Measurements from ENCODE around the gene TECPR2. TPM values are rescaled to one million over a fixed set of nuclear protein-coding genes. Genes with fewer than 3 reads are reported as not detected.

TECPR2 gene
- total and polyA plus RNA-seq, 2 of the 13 experiments (the other 11 are each of a cell fraction or from before 2014, with no cell fraction given): 3.5 to 5.7 TPM

DNA sequence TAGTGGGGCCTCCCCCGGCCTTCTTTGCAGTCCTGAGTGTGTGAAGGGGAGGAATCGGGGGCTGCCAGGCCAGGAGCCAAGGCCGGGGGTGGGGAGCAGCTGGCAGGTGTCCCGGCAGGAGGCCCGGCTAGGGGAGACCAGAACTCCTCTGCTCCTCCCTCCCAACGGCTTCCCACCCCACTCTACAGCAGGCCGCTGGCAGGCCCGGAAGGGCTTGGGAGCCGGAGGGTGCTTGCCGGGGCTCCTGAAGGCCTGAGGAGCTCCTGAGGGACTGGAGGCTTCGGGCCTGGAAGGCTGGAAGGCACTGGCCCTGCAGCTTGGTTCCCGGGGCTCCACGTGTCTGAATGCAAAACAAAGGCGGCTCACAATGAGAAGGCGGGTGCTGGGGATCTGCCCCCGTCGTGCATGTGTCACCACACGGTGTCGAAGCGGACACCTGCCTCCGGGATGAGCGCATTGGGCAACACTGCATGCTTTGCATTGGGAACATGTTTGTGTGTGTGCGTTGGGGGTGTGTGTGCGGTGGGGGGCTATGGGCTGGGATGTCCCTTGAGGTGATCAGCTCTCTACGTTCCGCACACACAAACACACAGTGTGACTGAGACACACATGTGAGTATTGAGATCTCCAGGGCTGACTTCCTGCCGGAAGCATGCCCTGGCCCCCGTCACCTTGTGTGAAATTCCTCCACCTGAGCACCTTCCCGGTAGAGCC is 177.7 kb downstream of the TECPR2 start (continued):
- TF ChIP-seq, protein P1, sequence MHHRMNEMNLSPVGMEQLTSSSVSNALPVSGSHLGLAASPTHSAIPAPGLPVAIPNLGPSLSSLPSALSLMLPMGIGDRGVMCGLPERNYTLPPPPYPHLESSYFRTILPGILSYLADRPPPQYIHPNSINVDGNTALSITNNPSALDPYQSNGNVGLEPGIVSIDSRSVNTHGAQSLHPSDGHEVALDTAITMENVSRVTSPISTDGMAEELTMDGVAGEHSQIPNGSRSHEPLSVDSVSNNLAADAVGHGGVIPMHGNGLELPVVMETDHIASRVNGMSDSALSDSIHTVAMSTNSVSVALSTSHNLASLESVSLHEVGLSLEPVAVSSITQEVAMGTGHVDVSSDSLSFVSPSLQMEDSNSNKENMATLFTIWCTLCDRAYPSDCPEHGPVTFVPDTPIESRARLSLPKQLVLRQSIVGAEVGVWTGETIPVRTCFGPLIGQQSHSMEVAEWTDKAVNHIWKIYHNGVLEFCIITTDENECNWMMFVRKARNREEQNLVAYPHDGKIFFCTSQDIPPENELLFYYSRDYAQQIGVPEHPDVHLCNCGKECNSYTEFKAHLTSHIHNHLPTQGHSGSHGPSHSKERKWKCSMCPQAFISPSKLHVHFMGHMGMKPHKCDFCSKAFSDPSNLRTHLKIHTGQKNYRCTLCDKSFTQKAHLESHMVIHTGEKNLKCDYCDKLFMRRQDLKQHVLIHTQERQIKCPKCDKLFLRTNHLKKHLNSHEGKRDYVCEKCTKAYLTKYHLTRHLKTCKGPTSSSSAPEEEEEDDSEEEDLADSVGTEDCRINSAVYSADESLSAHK (CRISPR knock-in tag; IDR thresholded peaks at IDR 0.05; ENCODE audit: borderline replicate concordance): no peak
- TF ChIP-seq, protein P2, sequence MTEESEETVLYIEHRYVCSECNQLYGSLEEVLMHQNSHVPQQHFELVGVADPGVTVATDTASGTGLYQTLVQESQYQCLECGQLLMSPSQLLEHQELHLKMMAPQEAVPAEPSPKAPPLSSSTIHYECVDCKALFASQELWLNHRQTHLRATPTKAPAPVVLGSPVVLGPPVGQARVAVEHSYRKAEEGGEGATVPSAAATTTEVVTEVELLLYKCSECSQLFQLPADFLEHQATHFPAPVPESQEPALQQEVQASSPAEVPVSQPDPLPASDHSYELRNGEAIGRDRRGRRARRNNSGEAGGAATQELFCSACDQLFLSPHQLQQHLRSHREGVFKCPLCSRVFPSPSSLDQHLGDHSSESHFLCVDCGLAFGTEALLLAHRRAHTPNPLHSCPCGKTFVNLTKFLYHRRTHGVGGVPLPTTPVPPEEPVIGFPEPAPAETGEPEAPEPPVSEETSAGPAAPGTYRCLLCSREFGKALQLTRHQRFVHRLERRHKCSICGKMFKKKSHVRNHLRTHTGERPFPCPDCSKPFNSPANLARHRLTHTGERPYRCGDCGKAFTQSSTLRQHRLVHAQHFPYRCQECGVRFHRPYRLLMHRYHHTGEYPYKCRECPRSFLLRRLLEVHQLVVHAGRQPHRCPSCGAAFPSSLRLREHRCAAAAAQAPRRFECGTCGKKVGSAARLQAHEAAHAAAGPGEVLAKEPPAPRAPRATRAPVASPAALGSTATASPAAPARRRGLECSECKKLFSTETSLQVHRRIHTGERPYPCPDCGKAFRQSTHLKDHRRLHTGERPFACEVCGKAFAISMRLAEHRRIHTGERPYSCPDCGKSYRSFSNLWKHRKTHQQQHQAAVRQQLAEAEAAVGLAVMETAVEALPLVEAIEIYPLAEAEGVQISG (CRISPR knock-in tag; IDR thresholded peaks at IDR 0.05): peak; percentile 22; the same call in 1 of the 2 replicates
- TF ChIP-seq ISL2 (CRISPR knock-in tag; IDR thresholded peaks at IDR 0.05) (no peak), GATAD1 (CRISPR knock-in tag; IDR thresholded peaks at IDR 0.05) (0 out of 2 replicates have a peak, but pooled peaks have one; percentile 42), TCF12 (IDR thresholded peaks at IDR 0.05) (no peak), TCF12 (CRISPR knock-in tag; IDR thresholded peaks at IDR 0.05) (peak; percentile 11; the same call in 1 of the 2 replicates), ZNF17 (CRISPR knock-in tag; IDR thresholded peaks at IDR 0.05) (no peak), TEAD2 (CRISPR knock-in tag; IDR thresholded peaks at IDR 0.05) (no peak), KDM4B (CRISPR knock-in tag; IDR thresholded peaks at IDR 0.05) (no peak), SUZ12 (IDR thresholded peaks at IDR 0.05; ENCODE audit: low read depth, low read length) (no peak), SOX5 (CRISPR knock-in tag; IDR thresholded peaks at IDR 0.05; ENCODE audit: borderline replicate concordance) (peak; percentile 90), SYNCRIP (IDR thresholded peaks at IDR 0.05; ENCODE audit: insufficient read depth, low read depth, low read length) (no peak), NRL (CRISPR knock-in tag; IDR thresholded peaks at IDR 0.05; ENCODE audit: borderline replicate concordance) (no peak), POLR2G (IDR thresholded peaks at IDR 0.05; ENCODE audit: low read depth, low read length) (peak; percentile 34), ELF1 (CRISPR knock-in tag; IDR thresholded peaks at IDR 0.05) (0 out of 2 replicates have a peak, but pooled peaks have one; percentile 40), RAD51 (IDR thresholded peaks at IDR 0.05; ENCODE audit: borderline replicate concordance) (no peak)
- TF ChIP-seq, protein P3, sequence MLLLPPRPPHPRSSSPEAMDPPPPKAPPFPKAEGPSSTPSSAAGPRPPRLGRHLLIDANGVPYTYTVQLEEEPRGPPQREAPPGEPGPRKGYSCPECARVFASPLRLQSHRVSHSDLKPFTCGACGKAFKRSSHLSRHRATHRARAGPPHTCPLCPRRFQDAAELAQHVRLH (CRISPR knock-in tag; IDR thresholded peaks at IDR 0.05; ENCODE audit: borderline replicate concordance, low read depth): peak; percentile 38; the same call in 1 of the 2 replicates
- TF ChIP-seq, protein P4, sequence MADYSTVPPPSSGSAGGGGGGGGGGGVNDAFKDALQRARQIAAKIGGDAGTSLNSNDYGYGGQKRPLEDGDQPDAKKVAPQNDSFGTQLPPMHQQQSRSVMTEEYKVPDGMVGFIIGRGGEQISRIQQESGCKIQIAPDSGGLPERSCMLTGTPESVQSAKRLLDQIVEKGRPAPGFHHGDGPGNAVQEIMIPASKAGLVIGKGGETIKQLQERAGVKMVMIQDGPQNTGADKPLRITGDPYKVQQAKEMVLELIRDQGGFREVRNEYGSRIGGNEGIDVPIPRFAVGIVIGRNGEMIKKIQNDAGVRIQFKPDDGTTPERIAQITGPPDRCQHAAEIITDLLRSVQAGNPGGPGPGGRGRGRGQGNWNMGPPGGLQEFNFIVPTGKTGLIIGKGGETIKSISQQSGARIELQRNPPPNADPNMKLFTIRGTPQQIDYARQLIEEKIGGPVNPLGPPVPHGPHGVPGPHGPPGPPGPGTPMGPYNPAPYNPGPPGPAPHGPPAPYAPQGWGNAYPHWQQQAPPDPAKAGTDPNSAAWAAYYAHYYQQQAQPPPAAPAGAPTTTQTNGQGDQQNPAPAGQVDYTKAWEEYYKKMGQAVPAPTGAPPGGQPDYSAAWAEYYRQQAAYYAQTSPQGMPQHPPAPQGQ (CRISPR knock-in tag; IDR thresholded peaks at IDR 0.05; ENCODE audit: borderline replicate concordance): no peak
- TF ChIP-seq, protein P5, sequence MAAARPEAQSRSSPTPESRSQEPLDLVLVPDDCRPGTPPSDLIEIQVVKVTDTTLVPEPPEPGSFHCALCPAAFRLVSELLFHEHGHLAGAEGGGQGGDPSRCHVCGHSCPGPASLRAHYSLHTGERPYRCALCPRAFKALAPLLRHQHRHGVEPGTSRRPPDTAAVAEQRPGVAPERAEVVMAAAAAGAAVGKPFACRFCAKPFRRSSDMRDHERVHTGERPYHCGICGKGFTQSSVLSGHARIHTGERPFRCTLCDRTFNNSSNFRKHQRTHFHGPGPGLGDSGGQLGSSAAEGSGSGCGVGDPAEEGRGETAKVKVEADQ (CRISPR knock-in tag; IDR thresholded peaks at IDR 0.05; ENCODE audit: borderline replicate concordance): no peak
- TF ChIP-seq, protein P6, sequence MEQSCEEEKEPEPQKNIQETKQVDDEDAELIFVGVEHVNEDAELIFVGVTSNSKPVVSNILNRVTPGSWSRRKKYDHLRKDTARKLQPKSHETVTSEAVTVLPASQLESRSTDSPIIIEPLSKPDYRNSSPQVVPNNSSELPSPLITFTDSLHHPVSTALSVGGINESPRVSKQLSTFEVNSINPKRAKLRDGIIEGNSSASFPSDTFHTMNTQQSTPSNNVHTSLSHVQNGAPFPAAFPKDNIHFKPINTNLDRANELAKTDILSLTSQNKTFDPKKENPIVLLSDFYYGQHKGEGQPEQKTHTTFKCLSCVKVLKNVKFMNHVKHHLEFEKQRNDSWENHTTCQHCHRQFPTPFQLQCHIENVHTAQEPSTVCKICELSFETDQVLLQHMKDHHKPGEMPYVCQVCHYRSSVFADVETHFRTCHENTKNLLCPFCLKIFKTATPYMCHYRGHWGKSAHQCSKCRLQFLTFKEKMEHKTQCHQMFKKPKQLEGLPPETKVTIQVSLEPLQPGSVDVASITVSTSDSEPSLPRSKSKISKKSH (CRISPR knock-in tag; IDR thresholded peaks at IDR 0.05; ENCODE audit: borderline replicate concordance): no peak
